GM21717 (cell line): Measurements from ENCODE around the gene GLI2.

Experiments used
- ATAC-seq: cut with Tn5 transposase; IDR thresholded peaks from one replicate; pipeline ENCODE4 v1.9.1; 2021; ENCODE audit warnings: mild to moderate bottlenecking, moderate library complexity; ENCODE audit not compliant: unreplicated experiment

Gene GLI2

DNA sequence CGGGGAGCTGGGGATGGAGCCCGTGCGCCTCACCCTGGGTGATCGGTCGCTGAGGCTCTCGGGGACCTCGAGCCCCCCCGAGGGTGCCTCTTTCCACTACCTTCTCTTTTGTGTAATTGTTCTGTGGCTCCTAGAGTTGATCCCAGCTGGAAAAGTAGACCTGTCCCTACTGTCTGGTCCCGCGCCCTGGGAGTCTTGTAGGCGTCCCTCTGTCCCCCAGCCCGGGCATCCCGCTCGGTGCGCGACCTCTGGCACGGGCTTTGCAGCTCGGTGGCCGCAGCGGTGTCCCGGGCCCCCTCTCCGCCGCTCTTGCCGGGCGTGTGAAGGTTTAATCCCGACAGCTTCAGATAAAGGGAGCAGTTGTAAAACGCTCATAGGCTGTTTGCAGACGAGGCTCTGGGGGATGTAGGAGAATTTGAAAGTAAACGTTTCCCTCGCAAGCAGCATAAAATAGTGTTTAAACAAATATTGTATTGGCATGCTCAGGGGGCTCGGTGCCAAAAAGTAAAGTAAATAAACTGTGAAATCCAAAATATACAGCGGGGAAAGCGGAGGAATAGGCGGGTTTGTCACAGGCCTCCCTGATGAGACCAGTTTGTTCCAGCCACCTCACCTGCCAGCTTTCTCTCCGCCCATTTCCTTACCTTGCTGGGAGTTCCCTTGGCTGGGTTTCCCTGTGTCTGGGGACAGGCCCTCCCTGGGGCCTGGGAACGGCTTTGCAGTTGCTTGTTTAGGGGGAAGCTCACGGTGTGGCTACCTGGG is 1.9 kb downstream of the GLI2 start:
- no peak for ATAC-seq

DNA sequence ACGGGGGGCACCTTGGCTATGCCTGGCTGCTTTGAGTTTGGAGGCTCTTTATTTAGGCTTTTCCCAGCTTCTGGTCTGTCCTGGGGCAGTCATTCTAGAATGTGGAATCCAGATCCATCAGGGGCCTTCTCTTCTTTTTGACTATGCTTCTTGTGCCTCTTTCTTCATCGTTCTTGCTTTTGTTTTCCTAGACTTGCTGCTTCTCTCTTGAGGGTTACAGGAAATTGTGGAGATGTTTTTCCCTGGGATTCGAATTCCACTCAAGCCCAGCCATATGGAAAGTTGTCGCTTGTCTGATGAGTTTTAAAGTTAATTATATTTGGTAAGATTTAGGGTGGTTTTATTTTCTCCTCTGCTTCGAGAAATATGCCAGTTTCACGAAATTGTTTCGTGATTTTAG is 2.4 kb downstream of the GLI2 start:
- no peak for ATAC-seq

DNA sequence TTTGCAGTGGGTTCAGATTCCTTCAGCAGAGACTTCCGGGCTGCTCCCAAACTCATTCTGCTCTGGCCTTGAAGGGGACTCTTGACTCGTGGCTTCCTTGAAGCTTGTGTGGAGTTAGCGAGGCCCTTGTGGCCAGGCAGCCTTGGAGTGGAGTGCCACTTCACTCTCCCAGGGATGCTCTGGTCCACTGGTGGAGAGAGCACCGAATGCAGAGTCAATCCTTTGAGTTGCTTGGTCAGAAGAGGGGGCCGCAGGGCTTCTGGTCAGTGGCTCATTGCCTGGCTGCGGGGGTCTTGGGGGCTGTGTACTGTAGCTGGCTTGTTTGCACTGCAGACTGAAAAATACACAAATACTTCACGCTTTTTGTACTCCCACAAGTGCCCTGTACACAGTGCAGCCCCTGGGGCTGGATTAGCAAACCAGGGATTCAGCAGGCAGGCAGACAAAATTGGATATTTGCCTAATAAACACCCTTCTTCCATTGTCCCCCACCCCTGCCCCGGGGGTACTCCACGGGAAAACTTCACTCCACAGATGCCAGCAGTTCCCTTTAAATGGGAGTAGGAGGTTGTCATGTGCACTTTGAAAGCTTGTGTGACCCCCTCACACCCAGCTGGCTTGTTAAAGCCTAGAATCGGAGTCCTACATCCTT is 3.2 kb downstream of the GLI2 start:
- ATAC-seq: no peak

DNA sequence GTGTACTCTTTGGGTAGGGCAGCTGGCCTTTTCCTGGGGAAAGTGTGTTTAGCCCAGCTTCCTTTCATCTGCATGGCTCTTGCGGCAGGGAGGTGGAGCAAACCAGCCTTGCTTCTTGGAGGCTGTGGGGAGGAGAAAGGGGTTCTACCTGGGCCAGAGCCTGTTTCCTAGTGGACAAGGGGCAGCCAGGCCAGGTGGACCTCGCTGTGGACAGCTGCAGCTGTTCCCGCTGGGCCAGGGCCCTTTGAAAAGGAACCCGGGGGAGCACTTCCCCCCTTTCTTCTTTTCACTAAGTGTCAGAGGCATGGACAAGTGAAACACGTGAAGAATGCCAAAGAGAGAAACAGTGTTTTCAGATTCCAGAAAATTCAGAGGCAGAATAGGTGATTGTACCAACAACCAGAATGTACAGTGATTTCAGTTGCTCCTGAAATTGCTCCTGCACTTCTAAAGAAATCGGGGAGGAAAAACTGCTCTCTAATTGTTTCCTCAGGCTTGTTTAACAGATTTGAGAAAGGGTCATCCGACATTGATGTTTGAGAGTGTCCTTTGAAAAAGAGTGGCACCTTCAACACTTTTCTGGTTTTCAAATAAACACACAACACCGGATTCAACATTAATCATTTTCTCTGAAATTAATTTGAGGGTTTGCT is 3.9 kb downstream of the GLI2 start:
- ATAC-seq: no peak

DNA sequence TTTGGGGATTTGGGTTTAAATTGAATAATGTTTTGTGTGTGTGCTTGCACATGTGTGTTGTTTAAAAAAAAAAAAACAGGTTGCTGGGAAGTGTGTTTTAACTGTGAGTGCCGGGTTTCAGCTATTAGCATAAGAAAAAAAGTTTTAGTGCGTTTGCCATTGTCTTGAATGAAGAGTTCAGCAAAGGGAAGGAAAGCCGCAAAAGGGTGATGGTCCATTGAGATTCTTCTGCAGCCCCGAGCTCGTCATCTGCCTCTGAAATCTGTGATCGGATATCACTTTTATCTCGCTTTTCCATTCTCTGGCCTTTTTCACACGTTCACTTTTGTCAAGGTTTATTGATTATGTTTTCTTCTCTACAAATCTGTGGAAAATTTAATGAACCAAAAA is 4.7 kb downstream of the GLI2 start:
- no peak for ATAC-seq

DNA sequence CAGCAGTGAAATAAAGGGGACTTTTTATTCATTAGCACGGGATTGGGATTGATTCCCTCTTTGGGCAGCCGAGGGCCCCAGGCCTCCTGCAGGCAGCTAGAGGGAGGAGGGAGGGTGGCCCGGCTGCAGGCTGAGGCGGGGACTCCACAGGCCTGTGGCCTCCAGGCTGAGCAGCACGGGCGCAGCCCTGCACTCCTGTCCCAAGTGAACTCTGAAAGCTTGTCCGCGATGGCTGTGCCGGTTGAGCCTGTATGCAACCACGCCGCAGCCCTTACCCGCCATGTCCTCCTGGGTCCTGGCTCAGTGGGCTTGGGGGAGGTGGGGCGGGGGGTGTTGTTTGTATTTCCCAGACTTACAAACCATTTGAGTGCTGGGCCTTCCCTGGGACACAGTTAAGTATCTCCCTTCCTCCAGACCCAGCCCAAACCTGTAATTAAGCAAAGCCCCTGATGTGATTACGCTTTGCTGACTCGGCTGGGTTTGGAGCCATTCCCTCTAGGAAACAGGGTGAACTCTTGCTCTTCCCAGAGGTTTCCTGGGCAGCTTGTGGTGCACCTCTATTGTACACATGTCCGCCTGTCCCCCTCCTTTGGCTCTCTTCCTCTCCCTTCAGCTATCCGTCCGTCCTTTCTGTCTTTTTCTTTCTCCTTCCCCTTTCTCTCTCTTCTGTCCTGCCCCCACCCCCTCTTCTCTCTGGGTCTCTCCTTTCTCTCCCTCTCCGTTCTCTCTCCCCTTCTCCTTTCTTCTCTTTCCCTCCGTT is 5.3 kb downstream of the GLI2 start:
- no peak for ATAC-seq

DNA sequence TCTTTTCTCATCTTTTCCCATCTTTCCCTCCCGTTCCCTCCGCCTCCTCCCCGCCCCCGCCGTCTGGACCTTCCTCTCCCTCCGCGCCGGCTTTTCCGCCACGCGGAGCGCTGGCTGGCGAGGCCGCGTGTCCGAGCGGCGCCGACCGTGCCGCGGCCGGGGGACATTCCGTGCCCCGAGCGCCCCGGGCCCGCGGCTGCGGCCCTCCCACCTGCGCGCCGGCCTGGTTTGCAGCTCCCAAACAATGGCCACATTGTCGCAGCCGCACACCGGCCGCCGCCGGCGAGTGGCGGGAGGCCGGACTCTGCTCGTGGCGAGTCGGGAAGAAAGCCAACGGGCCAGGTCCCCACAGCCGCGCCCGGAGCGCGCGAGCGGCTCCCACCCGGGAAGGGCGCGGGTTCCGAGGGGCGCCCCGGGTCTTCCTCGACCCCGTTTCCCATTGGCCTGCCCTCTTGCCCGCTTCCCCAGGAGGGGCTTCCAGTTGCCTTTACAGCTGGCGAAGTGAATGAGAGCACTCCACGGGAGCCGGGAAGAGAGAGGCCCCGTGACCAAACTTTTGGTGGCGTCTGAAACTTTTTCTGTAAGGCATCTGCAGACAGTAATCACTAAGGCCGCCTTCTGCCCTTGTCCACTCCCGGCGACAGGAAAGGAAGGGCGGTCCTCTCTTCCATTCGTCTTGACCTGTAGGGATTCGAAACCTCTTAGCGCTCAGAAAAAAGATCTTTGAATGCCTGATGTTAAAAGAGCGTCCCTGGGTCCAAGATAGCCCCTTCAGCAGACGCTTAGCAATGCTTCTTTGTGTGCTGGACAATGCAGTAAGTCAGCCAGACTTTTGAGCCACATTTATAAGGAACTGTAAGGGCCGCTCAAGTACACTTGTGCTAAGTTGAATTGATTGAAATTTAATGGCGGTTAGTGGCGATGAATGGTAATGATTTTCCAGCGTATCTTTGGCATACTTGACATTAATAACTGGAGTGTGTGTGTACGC is 6.2 kb downstream of the GLI2 start:
- no peak for ATAC-seq

DNA sequence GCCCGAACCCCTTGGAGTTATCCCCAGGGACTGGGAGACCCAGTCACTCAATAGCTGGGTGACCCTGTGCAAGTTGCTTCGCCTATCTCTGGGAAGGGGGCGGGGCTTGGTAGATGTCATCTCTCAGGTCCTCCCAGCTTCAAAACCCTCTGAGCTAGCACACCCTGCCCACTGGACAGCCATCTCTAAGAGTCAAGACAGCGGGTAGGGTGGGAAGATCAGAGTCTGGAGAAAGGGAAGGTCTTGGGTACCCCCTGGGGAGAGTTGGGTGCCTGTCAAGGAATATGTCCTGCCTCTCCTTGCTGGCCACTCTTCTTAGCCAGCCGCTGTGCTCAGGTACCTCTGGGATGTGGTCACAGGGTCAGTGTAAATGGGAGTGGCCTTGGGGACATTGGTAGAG is 8.0 kb downstream of the GLI2 start:
- ATAC-seq: no peak

DNA sequence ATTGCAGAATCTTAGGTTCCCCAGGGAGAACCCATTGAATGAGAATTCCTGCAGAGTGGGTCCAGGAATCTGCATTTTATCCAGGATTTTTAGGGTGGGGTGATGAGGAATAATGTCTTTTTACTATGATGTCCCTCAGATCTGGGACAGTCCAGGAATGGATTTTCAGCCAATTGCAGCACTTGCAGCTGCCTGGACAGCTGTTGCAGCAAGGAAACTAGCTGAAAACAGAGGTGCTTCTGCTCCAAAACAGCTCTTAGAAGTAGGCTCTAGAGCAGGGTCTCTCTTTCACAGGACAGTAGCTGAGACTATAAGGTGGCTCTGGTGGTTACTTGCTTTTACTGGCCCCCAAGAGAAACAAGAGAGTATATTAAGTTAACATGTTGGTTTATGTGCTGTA is 9.1 kb downstream of the GLI2 start:
- ATAC-seq: no peak

DNA sequence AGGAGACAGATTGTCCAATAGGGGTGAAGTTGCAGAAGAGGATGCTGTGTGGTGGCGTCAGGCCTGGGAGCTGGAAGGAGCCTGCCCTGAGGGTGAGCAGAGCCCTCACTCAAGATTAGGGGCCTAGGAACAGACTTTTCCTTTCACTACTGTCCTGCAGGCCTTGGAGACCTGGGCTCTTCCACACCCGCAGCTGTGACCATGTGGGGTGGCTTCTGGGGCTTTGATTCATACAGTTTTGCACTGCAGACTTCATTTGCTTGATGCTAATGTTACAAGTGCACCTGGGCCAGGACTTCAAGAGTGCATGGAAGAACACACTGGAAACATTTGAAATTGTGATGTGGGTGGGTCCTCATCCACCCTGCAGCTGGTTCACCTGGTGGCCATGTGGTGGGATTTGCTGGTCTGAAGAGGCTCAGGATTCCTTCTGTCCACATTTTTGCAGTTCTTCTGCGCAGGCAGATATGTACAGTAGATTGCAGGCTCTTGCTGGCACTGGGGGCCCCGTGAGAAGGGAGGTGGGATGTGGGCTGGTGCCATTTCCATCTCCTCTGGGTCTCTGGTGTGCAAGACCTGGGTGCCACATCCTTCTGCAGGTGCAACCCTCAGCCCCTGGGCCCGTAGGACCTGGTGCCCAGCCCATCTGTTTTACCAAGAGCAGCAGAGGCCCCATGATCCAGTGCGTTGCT is 9.9 kb downstream of the GLI2 start:
- no peak for ATAC-seq

DNA sequence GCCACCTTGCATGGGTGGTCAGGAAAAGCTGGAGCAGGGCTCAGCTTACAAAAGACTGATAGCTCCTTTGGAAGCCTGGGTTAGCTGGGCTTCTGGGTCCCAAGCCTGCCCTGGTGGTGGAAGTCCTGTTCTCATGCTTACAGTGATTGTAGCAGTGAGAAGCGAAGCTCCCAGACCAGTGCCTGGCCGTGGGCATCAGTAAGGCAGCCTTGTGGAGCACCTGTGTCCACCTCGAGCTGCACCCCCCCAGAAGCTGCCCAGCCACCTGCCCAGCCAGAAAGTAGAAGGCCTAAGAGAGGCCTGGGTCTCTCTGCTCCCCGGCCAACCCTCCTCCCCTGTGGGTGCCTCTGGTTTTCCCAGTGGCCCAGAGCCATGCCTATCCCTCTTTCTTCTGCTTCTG is 10.5 kb downstream of the GLI2 start:
- ATAC-seq: no peak

DNA sequence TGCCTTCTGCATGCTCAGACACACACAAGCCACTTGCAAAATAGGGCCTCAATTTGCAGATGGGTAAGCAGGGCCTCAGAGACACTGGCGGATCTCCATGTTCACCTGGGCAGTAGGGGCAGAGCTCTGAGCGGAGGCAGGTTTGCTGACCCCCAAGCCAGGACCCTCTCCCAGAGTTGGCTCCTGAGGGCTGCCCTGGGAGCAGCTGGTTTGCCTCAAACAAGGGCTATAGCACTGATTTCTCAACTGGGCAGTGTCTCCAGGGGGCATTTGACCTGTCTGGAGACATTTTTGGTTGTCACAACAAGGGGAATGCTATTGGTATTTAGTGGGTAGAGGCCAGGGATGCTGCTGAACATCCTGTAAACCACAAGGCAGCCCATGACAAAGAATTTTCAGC is 11.6 kb downstream of the GLI2 start:
- ATAC-seq: no peak

DNA sequence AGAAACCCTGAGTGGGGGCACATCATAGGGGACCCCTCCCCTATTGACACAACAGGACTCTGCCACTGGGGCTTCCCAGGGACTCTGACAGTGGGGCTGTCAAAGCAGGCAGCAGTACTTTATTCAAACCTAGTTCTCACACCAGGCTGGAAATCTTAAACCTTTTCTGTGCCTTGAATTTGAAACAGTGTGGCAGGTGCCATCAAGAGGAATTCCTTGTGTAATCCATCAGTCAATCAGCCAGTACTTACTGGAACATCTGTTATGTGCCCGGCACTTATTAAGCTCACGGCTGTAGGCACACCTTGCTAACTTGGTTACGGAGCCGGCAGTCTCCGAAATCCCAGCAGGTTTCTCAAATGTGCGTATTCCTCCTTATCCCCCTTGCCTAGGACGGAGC is 12.0 kb downstream of the GLI2 start:
- no peak for ATAC-seq

DNA sequence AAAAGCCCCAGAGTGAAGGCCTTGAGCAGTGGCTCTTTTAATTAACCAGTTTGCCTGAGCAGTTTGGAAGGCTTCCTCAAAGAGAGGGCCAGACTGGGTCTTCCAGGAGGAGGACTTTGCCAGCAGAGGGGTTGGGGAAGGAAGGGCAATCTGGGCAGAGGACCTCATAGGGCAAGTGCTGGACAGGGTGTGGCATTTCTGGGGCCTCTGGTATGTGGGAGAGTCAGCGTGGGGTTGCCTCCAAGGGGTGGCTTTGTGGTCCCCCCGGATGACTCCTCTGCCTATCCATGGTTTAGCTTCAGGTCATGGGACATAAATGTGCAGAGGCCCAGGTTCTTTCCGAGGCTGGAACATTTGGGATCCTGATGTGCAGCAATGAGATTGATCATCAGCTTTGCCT is 12.6 kb downstream of the GLI2 start:
- no peak for ATAC-seq

DNA sequence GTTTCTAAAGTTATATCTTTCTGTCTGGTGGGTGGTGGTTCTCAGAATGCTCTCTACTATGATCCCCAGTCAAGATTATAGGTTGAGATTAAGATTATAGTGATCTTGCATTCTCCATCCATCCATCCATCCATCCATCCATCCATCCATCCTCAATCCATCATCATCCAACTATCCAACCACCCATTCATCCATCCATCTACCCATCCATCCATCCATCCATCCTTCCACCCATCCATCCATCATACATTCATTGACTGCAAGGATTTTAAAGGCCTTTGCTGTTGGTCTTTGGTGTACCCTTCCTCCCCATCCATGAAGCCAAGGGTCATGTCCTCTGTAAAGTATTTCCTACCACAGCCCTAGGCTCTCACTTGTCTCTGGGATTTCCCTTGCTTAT is 13.1 kb downstream of the GLI2 start:
- no peak for ATAC-seq

DNA sequence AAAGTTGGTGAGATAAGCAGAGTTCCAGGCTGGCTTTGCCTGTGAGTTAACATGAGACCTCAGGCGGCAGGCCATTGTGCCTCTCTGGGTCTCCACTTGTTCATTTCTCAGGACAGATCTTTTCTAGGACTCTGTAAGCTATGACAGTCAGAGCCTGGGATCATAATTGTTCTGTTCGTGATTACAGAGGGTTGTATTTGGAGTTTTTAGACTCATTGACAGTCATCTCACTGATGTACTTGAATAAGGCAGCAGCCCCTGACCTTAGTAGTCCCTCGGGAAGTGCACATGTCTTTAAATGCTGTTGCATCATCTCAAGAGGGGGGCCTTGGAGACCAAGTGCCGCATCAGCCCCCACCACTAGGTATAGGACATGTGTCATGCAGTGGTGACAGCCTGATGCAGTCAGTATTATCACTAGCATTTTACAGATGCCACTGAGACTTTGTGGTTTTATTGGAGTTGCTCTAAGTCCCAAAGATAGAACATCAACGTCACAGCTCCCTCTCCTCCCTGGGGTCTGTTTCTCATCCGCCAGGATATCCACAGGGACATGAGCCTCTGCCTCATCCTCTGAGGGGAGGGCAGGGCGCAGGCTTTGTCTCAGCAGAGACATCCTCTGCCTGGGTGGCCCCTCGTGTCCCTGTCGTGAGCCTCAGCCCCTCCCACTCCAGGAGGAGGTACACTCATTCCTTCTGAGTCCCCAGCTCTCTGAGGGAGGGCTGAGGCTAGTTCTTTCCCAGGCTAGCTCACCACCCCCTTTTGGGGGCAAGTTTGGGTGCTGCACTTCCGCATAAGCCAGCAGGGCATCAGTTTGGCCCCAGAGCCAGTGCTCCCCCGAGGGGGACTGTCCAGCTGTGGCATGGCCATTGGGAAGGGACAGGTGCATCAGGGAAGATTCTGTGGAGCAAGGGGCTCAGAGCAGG is 14.1 kb downstream of the GLI2 start:
- no peak for ATAC-seq

DNA sequence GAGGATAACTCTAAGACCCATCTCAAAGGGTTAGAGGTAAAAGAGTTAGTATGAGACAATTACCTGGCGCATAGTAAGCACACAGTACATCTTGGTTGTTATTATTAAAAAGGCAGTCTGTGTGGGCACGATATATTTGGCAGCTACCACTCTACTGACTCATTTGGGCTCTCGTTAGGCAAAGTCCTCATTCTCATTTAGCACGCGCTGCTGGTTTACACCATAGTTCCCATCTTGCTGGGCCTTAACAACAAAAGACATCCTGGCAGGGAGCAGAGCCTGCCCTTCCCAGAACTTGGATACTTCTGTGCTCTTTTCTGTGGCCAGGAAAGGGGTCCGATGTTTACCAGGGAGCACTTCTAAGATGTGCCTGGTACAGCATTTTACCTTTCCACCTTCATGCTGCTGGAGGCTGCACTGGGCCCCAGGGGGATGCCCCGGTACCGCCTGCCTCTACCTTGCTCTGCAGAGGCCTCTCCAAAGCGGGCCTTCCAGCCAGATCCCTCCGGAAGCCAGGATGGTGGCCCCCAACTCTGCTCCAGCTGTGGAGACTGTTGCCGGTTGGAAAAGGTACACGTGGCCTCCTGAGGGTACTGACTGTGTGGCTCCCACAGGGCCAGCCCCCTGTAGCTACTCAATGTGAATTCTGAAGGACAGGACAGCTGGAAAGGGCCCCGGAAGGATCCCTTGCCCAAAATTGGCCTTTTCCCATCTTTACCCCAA is 15.0 kb downstream of the GLI2 start:
- ATAC-seq: no peak

DNA sequence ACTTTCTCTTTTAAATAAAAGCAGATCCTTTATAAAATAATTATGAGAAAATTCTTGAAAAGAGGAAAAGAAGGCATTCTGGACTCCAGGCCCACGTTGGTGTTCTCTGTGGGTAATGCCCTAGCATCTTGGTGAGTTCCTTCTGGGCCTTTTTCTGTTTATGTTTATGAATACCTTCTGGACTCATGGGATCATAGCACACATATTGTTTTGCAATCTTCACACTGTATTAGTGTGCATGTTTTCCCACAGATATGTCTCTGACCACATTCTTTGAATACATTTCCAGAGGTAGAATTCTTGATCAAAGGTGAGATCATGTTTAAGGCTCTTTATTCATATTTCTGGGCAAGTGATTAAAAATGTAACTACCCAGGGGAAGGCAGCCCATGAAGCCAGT is 15.9 kb downstream of the GLI2 start:
- ATAC-seq: no peak
